Measurements from ENCODE around the gene LASP1NB.
"Not testable (repeated sequence)": the region's sequence is repeated elsewhere in the genome, so short reads cannot be mapped to it uniquely, and the experiment has no call there.

Gene LASP1NB

GRCh38 chr17:38970128-38970527 is 44.7 kb downstream of the LASP1NB start:
- no peak for DNase-seq

- DNase-seq = no peak
Observed at GRCh38 chr17:38970804-38971203, 45.4 kb downstream of the LASP1NB start.

- DNase-seq = not testable (repeated sequence)
Observed at GRCh38 chr17:38976187-38976551, 50.8 kb downstream of the LASP1NB start.

- DNase-seq = no peak
Observed at GRCh38 chr17:38978180-38978579, 52.8 kb downstream of the LASP1NB start.
